SH-SY5Y (cell line): ENCODE results near the gene CYP27B1.

Source experiments
- GATA2 ChIP-seq: IDR thresholded peaks from 2 replicates; pipeline ENCODE4 v1.6.1; 2011; ENCODE audit warnings: mild to moderate bottlenecking, low read depth, low read length
- GATA3 ChIP-seq: IDR thresholded peaks from 2 replicates; pipeline ENCODE4 v1.6.1; 2011; ENCODE audit warnings: low read depth, mild to moderate bottlenecking, low read length, moderate library complexity

The CYP27B1 gene

DNA sequence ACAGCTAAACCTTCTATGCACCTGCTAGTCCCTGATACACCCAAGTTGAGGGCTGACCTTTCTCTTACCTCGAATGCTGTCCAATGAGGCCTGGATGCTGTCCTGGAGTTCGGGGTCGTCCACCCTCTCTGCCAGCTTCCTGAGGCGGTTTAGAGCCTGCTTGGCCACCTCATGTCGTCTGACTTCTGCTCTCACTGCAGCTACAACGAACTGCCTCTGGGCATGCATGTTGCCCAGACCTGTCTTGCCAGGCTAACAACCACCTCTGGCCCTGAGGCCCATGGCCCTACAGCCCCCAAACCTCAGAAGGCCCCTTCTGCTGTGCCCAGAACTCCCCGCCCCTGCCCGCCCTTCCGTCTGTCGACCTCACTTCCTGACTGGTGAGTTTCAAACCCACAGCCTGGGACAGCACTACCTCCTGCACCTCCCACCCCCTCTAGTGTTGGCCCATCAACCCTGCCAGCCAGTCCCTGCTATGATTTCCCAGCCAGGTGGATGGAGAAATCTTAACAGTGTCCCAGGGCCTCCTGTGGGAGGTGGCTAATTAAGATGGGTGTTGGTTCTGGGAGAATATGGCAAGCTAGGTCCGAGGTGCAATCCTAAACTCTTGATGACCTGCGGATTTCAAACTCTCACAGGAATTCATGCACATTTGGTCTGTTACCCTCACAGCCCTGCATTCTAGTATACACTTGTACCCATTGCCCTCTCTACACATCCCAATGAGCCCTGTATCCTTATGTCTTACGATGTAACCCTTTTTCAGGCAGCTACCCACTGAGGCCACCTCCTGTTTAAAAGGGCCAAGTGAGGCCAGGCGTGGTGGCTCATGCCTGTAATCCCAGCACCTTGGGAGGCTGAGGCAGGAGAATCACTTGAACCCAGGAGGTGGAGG, 24.8 kb downstream of the CYP27B1 start:
- TF ChIP-seq GATA2 (no peak), GATA3 (no peak)

- TF ChIP-seq GATA2 = no peak
These were observed 25.5 kb downstream of the CYP27B1 start for GRCh38 chr12:57741413-57741789.

DNA sequence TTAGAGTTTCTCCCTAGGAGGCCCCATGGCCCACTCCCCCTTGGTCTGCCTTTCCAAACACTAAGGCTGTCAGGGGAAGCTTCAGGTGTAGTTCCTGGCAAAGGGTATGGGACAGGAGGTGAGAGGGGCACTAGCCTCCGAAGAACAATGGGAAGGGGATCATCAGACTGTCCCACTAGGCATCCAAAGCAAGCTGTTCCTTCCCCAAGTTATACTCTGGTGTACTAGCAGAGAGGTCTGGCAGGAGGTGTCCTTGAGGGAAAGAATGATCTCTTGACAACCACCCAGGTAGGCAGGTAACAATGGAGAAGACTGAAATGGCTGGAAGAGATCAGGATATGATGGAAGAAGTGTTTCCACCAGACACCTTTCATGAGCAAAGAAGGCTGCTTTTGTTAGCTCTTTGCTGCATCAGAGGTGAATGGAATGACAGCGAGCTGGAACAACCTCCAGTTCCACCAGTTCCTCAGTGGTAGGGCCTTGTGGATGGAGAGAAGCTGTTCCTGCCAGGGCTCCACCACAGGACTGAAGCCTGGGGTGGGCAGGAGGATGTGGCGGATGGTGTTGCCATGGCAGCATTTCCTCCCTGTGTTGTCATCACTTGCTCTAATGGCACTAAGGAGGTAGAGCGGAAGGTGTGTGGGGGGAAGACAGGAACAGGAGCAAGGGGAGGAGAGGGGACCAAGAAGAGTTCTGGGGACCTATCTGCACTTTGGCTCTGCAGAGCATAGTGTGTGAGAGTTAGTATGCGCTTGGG, 26.0 kb downstream of the CYP27B1 start:
- TF ChIP-seq GATA3 = no peak
- TF ChIP-seq GATA2 = no peak

- TF ChIP-seq GATA2 (no peak), GATA3 (no peak)
These were observed 26.9 kb downstream of the CYP27B1 start for GRCh38 chr12:57739914-57740538.

- no peak for TF ChIP-seq GATA2
- TF ChIP-seq GATA3 = no peak
These were observed 27.5 kb downstream of the CYP27B1 start for GRCh38 chr12:57739387-57739786.

DNA sequence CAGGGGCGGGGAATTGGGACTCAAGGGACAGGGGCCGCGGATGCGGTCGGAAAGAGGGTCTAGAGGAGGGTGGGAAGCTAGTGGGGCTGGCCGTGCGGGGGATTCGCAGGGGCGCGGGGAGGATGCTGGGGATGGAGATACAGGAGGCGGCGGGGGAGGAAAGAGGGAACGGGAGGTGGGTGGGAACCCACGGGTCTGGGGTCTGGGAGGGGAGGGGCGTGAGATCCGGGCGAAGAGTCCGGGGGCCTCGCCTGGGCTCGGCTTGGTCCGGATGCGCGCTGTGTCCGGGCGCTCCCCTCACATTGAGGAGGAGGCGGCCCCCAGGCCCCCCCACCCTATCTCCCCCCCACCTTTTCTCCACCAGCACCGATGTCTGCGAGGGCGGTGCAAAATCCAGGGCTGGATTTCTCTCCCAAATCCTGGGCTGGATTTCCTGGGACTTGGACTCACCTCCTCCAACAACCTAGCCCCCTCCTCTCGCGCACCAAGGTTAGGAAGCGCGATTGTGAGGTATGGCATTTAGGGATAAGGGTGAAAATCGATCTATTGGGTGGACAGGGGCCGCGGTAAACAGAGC, 28.1 kb downstream of the CYP27B1 start, which contains the start of gene AGAP2:
TSS of gene AGAP2 (minus strand) at position 82 of the 577 bp plus-strand sequence. CDS start 496 bp downstream, outside the sequence.
- TF ChIP-seq GATA3 (no peak), GATA2 (no peak)

GRCh38 chr12:57737467-57738460, 29.1 kb downstream of the CYP27B1 start:
- TF ChIP-seq GATA2 = no peak

DNA sequence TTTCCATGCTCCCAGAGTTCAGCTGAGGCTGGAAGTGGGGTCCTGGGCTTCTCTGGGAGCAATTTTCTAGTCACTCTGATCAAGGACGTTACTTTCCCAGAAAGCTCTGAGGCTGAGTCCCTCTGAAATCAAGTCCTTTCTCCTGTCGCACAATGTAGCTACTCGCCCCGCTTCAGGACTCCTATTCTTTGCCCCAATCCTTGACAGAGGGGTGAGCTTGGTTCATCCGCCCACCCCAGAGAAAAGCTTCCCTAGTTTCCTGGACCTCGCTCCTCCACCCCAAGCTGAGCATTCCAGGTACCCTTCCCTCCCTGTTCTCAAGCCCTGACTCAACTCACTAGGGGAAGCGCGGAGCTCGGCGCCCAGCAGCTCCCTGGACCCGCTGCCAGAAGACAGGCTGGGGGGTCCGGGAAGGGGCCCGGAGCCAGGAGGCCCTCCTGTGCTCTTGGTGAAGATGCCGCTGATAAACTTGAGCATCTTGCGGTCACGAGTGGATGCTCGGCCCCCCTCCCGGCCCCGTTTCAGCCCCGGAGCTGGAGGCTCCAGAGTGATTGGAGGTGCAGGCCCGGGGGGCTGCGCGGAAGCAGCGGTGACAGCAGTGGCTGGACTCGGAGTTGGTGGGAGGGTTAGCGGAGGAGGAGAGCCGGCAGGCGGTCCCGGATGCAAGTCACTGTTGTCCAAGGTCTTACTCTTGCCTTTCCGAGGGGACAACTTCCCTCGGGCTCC, 30.0 kb downstream of the CYP27B1 start:
- TF ChIP-seq GATA3 = no peak
- TF ChIP-seq GATA2 = no peak

GRCh38 chr12:57735952-57736740, 30.7 kb downstream of the CYP27B1 start:
- TF ChIP-seq GATA3 (no peak), GATA2 (no peak)

GRCh38 chr12:57735198-57735855, 31.6 kb downstream of the CYP27B1 start:
- TF ChIP-seq GATA2 (no peak), GATA3 (no peak)

DNA sequence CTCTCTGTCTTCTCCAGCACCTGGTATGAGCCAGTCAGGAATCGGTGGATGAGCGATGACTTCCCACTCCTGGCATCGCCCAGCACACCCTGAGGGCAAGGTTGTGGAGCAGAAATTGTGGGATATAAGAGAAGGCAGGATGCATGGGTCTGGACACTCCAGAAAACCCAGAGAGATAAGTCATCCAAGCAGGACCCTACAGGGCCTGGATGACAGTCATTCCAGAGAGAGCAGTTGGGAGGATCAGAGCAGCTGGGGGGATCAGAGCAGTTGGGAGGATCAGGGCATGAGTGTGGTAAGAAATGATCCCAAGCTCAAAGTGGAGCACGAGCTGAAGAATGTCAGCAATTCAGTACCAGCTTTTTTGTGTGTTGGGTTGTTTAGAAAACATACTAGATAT, 32.3 kb downstream of the CYP27B1 start:
- TF ChIP-seq GATA3 = no peak
- TF ChIP-seq GATA2 = no peak
